HCT116 (cell line): ENCODE measurements around the gene TPX2. TPM values are rescaled to one million over a fixed set of nuclear protein-coding genes. Genes with fewer than 3 reads are reported as not detected.

ENCODE experiments used
- ATAC-seq: fragments of 200-7000 bp; cut with Tn5 transposase; 2 replicates; pipeline ENCODE4 v1.9.1; 2020; ENCODE audit warnings: mild to moderate bottlenecking, moderate library complexity
- BruUV-seq: library from RNA; stranded (reverse); fragments of 400-500 nt; replicated peaks from 2 replicates; lab custom pipeline; 2021; lab: Mats Ljungman, UMichigan
- CTCF ChIA-PET: fragments of 300-600 bp; sonication (Branson Sonifier 250); formaldehyde crosslinking; loops from one replicate; lab custom pipeline; 2021; ENCODE audit warnings: antibody characterized with exemption; lab: Charles Lee
- POLR2A ChIA-PET: fragments of 300-600, 350-600 bp; sonication (Branson Sonifier 250); formaldehyde crosslinking; loops from one replicate; lab custom pipeline; 2021; ENCODE audit warnings: antibody characterized with exemption; lab: Charles Lee
- RAD21 ChIA-PET, 2 experiments: fragments of 300-600 bp; sonication (Branson Sonifier 250); formaldehyde crosslinking; loops; one replicate each; lab custom pipeline; 2023; ENCODE audit warnings: low total read pairs in 2 of 2; ENCODE audit not compliant: uncharacterized antibody in 2 of 2, unreplicated experiment in 2 of 2, low non-redundant PET in 1 of 2; lab: Charles Lee
- DNase-seq: peaks from one replicate; pipeline ENCODE4 v3.0.0-alpha.2; 2010; ENCODE audit warnings: low read depth, low spot score
- H2AFZ ChIP-seq: fragments of 200-600 bp; shearing (Covaris generic), sonication (generic); 2 replicates; pipeline ENCODE4 v1.6.1; 2017; ENCODE audit warnings: low read depth, mixed run types, mixed read lengths, antibody characterized with exemption, low read length; ENCODE audit not compliant: poor library complexity, severe bottlenecking
- H3K27ac ChIP-seq: 2 replicates; pipeline ENCODE4 v1.5.1; 2012; ENCODE audit warnings: low read depth, low read length
- H3K27me3 ChIP-seq: fragments of 200-600 bp; sonication (generic); 2 replicates; pipeline ENCODE4 v1.6.1; 2016; ENCODE audit warnings: mixed run types, low read length, mixed read lengths; ENCODE audit not compliant: insufficient read depth
- H3K36me3 ChIP-seq, 2 experiments: fragments of 200-500 bp in 1 of 2; fragments of 200-600 bp in 1 of 2; sonication (Bioruptor generic) in 1 of 2; sonication (generic) in 1 of 2; 2 replicates each; pipeline versions ENCODE4 v1.5.1 to v1.6.1; 2014 to 2016; ENCODE audit warnings: low read length in 2 of 2, inconsistent platforms in 1 of 2, mixed read lengths in 1 of 2, mixed run types in 1 of 2; ENCODE audit not compliant: insufficient read depth in 2 of 2, control insufficient read depth in 1 of 2
- H3K4me1 ChIP-seq, 2 experiments: fragments of 200-600 bp in 1 of 2; sonication (generic) in 1 of 2; 2 replicates each; pipeline versions ENCODE4 v1.5.1 to v1.6.1; 2012 to 2017; ENCODE audit warnings: low read length in 2 of 2, inconsistent platforms in 1 of 2, mild to moderate bottlenecking in 1 of 2, mixed read lengths in 1 of 2, mixed run types in 1 of 2, moderate library complexity in 1 of 2; ENCODE audit not compliant: insufficient read depth in 2 of 2, control insufficient read depth in 1 of 2
- H3K4me2 ChIP-seq: fragments of 200-600 bp; sonication (generic); 2 replicates; pipeline ENCODE4 v1.6.1; 2017; ENCODE audit warnings: mixed run types, low read length, mixed read lengths
- H3K4me3 ChIP-seq, 2 experiments: fragments of 200-600 bp in 1 of 2; sonication (generic) in 1 of 2; replicated peaks in 1 of 2; 2 replicates each; pipeline ENCODE4 v1.5.1; 2011 to 2016; ENCODE audit warnings: low read length in 2 of 2, control low read depth in 1 of 2, low read depth in 1 of 2, mild to moderate bottlenecking in 1 of 2, mixed read lengths in 1 of 2, mixed run types in 1 of 2
- H3K79me2 ChIP-seq: fragments of 200-600 bp; sonication (generic); 2 replicates; pipeline ENCODE4 v1.6.1; 2017; ENCODE audit warnings: mild to moderate bottlenecking, mixed run types, low read length, moderate library complexity, mixed read lengths; ENCODE audit not compliant: insufficient read depth
- H3K9ac ChIP-seq: fragments of 200-600 bp; sonication (generic); 2 replicates; pipeline ENCODE4 v1.6.1; 2016; ENCODE audit warnings: low read length, mixed read lengths
- H3K9me2 ChIP-seq: fragments of 200-600 bp; sonication (generic), shearing (Covaris generic); 2 replicates; pipeline ENCODE4 v1.6.1; 2017; ENCODE audit warnings: mixed run types, mild to moderate bottlenecking, moderate library complexity; ENCODE audit not compliant: insufficient read depth
- H3K9me3 ChIP-seq, 2 experiments: fragments of 200-500 bp in 1 of 2; fragments of 200-600 bp in 1 of 2; sonication (Bioruptor generic) in 1 of 2; sonication (generic) in 1 of 2; 2 replicates each; pipeline ENCODE4 v1.6.1; 2014 to 2017; ENCODE audit warnings: low read length in 2 of 2, mixed read lengths in 2 of 2, inconsistent platforms in 1 of 2, low read depth in 1 of 2, mild to moderate bottlenecking in 1 of 2, mixed run types in 1 of 2, moderate library complexity in 1 of 2; ENCODE audit not compliant: control insufficient read depth in 1 of 2, insufficient read depth in 1 of 2
- H4K20me1 ChIP-seq: fragments of 200-600 bp; sonication (generic), shearing (Covaris generic); 2 replicates; pipeline ENCODE4 v1.6.1; 2017; ENCODE audit warnings: mixed run types, mild to moderate bottlenecking, moderate library complexity; ENCODE audit not compliant: insufficient read depth
- EZH2 ChIP-seq: fragments of 200-600 bp; sonication (generic); IDR thresholded peaks from 2 replicates; pipeline ENCODE4 v1.6.1; 2017; ENCODE audit warnings: antibody characterized with exemption, mixed run types
- EZH2phosphoT487 ChIP-seq: fragments of 200-600 bp; IDR thresholded peaks from 2 replicates; pipeline ENCODE4 v1.6.1; 2018; ENCODE audit warnings: antibody characterized with exemption, borderline replicate concordance
- FOSL1 ChIP-seq: IDR thresholded peaks from 2 replicates; pipeline ENCODE4 v1.6.1; 2012; ENCODE audit warnings: low read depth
- RAD21 ChIP-seq: IDR thresholded peaks from 2 replicates; pipeline ENCODE4 v1.6.1; 2012; ENCODE audit warnings: low read depth, mild to moderate bottlenecking
- intact Hi-C: fragments of 100-400 bp; cut with micrococcal nuclease; formaldehyde crosslinking; loops from 2 replicates; pipeline ENCODE4 v1.10.0; 2022
- total RNA-seq: library from RNA; stranded (reverse); gene quantifications from one replicate; pipeline ENCODE4 v1.2.1, GENCODE V29; 2021; ENCODE audit not compliant: unreplicated experiment
- TF ChIP-seq, protein P1 (sequence below): IDR thresholded peaks from 2 replicates; pipeline ENCODE4 v1.6.1; 2011; ENCODE audit warnings: mild to moderate bottlenecking, low read length, moderate library complexity; ENCODE audit not compliant: insufficient replicate concordance; ENCODE audit errors: extremely low read depth
- TF ChIP-seq, protein P2 (sequence below): IDR thresholded peaks from 2 replicates; pipeline ENCODE4 v1.6.1; 2012; ENCODE audit warnings: low read depth

The TPX2 gene
- total RNA-seq, 1 experiment from 2014 or later = 163 TPM

GRCh38 chr20:31749223-31749622 lies 10.1 kb downstream of the TPX2 start:
- no peak overlapping the region for H3K4me2 ChIP-seq
- intact Hi-C loops = no loop called here
- no peak for ATAC-seq
- POLR2A ChIA-PET = interaction anchor here (1.6 to 1.7 kb wide), 2 partner anchors 10 to 11 kb away, joined by 4 to 5 read pairs; partner anchors contain the start of gene TPX2
- no TSS peak for BruUV-seq
- H3K79me2 ChIP-seq = peaks cover 98% of the 10 kb centered on the region
- H4K20me1 ChIP-seq = peaks cover 12% of the 10 kb centered on the region; the same call in 1 of the 2 replicates
- no peak overlapping the region for H3K4me3 ChIP-seq
- no peaks in the 10 kb centered on the region for H3K27me3 ChIP-seq
- no peaks in the 10 kb centered on the region for H3K9me3 ChIP-seq
- H3K9me2 ChIP-seq = no peaks in the 10 kb centered on the region
- no peak for TF ChIP-seq EZH2phosphoT487
- TF ChIP-seq RAD21 = no peak
- TF ChIP-seq, protein P1, sequence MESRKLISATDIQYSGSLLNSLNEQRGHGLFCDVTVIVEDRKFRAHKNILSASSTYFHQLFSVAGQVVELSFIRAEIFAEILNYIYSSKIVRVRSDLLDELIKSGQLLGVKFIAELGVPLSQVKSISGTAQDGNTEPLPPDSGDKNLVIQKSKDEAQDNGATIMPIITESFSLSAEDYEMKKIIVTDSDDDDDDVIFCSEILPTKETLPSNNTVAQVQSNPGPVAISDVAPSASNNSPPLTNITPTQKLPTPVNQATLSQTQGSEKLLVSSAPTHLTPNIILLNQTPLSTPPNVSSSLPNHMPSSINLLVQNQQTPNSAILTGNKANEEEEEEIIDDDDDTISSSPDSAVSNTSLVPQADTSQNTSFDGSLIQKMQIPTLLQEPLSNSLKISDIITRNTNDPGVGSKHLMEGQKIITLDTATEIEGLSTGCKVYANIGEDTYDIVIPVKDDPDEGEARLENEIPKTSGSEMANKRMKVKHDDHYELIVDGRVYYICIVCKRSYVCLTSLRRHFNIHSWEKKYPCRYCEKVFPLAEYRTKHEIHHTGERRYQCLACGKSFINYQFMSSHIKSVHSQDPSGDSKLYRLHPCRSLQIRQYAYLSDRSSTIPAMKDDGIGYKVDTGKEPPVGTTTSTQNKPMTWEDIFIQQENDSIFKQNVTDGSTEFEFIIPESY = no peak
- no peak for TF ChIP-seq FOSL1
- TF ChIP-seq, protein P2, sequence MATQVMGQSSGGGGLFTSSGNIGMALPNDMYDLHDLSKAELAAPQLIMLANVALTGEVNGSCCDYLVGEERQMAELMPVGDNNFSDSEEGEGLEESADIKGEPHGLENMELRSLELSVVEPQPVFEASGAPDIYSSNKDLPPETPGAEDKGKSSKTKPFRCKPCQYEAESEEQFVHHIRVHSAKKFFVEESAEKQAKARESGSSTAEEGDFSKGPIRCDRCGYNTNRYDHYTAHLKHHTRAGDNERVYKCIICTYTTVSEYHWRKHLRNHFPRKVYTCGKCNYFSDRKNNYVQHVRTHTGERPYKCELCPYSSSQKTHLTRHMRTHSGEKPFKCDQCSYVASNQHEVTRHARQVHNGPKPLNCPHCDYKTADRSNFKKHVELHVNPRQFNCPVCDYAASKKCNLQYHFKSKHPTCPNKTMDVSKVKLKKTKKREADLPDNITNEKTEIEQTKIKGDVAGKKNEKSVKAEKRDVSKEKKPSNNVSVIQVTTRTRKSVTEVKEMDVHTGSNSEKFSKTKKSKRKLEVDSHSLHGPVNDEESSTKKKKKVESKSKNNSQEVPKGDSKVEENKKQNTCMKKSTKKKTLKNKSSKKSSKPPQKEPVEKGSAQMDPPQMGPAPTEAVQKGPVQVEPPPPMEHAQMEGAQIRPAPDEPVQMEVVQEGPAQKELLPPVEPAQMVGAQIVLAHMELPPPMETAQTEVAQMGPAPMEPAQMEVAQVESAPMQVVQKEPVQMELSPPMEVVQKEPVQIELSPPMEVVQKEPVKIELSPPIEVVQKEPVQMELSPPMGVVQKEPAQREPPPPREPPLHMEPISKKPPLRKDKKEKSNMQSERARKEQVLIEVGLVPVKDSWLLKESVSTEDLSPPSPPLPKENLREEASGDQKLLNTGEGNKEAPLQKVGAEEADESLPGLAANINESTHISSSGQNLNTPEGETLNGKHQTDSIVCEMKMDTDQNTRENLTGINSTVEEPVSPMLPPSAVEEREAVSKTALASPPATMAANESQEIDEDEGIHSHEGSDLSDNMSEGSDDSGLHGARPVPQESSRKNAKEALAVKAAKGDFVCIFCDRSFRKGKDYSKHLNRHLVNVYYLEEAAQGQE = no peak
- TF ChIP-seq EZH2 = no peak
- H2AFZ ChIP-seq = no peak overlapping the region
- CTCF ChIA-PET = no interaction called here
- H3K9ac ChIP-seq = no peak overlapping the region
- DNase-seq = no peak
- H3K36me3 ChIP-seq = peaks cover 5 to 60% of the 10 kb centered on the region in 2 experiments
- RAD21 ChIA-PET = no interaction called here
- H3K27ac ChIP-seq = no peak overlapping the region
- H3K4me1 ChIP-seq = 0 out of 4 replicates have a peak, but pooled peaks cover 0 to 3% of the 10 kb centered on the region in 2 experiments
